ENCODE results near the gene TMEM87A.

GRCh38 chr15:42231088-42231487, 42.1 kb downstream of the TMEM87A start:
- TF ChIP-seq, protein P1, sequence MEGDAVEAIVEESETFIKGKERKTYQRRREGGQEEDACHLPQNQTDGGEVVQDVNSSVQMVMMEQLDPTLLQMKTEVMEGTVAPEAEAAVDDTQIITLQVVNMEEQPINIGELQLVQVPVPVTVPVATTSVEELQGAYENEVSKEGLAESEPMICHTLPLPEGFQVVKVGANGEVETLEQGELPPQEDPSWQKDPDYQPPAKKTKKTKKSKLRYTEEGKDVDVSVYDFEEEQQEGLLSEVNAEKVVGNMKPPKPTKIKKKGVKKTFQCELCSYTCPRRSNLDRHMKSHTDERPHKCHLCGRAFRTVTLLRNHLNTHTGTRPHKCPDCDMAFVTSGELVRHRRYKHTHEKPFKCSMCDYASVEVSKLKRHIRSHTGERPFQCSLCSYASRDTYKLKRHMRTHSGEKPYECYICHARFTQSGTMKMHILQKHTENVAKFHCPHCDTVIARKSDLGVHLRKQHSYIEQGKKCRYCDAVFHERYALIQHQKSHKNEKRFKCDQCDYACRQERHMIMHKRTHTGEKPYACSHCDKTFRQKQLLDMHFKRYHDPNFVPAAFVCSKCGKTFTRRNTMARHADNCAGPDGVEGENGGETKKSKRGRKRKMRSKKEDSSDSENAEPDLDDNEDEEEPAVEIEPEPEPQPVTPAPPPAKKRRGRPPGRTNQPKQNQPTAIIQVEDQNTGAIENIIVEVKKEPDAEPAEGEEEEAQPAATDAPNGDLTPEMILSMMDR (conservative IDR thresholded peaks at IDR 0.05; ENCODE audit: low read depth, low read length): no peak
- TF ChIP-seq POLR2A (IDR thresholded peaks at IDR 0.05; ENCODE audit: low read depth, low read length): no peak
- no peak for TF ChIP-seq MXI1 (IDR thresholded peaks at IDR 0.05; ENCODE audit: borderline replicate concordance, low read depth, low read length)
- no peak for TF ChIP-seq FOS (IDR thresholded peaks at IDR 0.05; ENCODE audit: low read depth, low read length)
- TF ChIP-seq CEBPB (IDR thresholded peaks at IDR 0.05; ENCODE audit: low read depth, low read length): no peak
- no peak for TF ChIP-seq RFX5 (IDR thresholded peaks at IDR 0.05; ENCODE audit: low read depth, low read length)
- no peak for TF ChIP-seq RAD21 (IDR thresholded peaks at IDR 0.05; ENCODE audit: low read length)
- no peak for TF ChIP-seq RCOR1 (IDR thresholded peaks at IDR 0.05; ENCODE audit: insufficient replicate concordance, low read length)

Data from IMR-90 (cell line).